Stimulated activated naive CD4-positive, alpha-beta T cell treated with Interleukin-2 at 50 U/mL for 16 hours (primary cell): Measurements from ENCODE around the gene BTBD6.

Source experiments
- DNase-seq: peaks from one replicate; lab custom pipeline; 2025; lab: John Stamatoyannopoulos, UW

Gene BTBD6

DNA sequence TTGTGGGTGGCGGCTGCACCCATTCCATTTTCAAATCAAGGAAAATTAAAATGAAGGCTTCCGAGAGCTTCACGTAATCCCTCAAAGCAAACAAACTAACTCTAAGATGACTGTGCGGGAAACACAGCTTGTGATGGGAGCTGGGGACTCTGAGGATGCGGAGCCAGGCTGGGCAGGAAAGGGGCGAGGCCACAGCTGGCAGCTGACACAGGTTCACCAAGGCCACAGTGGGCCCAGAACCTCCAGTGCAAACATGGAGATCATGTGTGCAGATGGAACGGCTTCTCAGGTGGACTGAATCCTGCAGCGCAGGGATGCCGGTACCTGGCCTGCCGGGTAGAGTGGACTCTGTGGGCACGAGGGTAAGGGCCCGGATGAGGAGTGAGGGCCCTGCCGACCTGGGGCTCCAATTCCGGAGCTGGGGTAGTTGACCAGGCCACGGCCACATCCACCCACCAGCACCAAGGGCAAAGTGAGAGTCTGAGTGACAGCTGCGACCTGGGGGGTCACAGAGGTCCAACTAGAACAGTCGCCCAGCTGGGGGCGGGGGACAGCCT, 19.2 kb upstream of the BTBD6 start:
- DNase-seq, result no peak

DNA sequence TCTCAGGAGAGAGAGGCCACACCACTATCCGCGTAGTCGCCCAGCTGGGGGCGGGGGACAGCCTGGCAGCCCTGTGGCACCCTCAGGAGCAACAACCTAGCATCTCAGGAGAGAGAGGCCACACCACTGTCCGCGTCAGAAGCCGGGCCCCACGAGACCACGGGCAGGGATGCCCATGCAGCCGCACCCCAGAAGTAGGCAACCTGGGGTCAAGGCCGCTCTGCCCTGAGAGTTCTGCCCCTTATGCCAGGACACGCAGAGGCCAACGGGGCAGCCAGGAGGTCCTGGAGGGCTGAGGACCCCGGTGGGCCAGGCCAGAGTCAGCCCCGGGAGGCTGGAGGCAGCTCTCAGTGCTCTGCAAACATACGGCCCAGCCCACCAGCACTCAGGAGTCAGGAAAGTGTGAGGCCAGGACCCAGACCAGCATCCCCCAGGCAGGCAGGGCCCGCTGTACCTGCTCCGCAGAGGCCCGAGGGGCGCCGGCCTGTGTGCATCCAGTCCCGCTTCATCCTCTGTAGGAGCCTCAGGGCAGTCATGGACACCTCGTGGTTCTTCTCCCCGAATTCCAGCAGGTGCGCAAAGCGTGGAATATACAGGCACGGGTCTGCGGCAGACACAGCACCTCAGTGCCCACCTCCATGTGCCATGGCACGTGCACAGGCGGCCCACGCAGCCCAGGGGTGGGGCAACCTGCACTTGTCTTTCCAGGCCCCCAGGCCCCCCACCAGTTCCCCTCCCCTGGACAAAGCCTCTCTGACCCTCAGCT, 7.3 kb upstream of the BTBD6 start:
- DNase-seq, result no peak

DNA sequence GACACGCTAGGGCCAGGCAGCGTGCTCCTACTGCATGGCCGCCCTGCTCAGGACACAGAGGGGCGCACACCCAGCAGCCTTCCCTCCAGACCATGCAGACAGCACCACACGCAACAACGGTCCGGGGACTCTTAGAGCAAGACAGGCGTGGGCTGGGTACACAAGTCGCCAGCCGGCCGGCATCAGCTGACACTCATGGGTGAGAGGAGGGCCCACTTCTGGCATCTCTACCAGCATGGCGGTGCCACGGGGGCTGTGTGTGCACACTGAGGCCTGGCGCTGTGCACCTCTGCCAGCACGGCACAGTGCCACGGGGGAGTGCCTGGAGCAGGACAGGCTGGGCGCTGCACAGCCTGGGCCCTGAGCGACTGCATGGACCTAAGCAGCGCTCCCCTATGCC, 6.7 kb upstream of the BTBD6 start:
- no peak for DNase-seq

DNA sequence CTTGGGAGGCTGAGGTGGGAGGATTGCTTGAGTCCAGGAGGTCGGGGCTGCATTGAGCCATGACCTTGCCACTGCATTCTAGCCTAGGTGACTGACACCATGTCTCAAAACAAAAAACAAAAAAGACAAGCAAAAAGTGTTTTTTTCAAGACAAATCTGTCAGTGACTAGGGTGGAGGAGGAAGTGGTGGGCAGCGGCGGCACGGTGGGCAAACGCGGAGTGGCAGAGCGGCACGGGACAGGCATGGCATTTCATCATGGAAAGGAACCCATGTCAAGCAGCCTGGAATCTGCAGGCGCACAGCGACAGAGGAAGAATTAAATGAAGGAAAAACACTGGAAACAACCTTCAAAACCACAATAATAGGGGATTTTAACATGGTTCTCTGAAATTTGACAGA, 4.0 kb upstream of the BTBD6 start:
- no peak for DNase-seq

DNA sequence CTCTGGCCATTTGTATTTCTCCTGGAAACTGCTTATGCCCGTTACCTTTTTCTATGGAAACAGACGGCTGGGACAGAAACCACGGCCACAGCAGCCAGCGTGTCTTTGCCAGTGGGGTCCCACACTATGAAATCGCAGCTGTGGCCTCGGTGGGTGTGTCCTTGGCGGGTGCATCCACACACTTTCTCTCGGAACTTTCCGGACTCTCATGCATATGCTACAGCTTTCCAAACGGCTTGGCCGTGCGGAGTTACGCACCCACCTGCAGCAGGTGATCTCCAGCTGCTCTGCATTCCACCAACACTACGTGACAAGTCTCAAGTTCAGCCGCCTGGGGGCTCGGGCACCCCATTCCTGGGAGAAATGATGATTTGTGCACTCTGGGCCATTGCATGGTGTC, 1.3 kb upstream of the BTBD6 start:
- no peak for DNase-seq

DNA sequence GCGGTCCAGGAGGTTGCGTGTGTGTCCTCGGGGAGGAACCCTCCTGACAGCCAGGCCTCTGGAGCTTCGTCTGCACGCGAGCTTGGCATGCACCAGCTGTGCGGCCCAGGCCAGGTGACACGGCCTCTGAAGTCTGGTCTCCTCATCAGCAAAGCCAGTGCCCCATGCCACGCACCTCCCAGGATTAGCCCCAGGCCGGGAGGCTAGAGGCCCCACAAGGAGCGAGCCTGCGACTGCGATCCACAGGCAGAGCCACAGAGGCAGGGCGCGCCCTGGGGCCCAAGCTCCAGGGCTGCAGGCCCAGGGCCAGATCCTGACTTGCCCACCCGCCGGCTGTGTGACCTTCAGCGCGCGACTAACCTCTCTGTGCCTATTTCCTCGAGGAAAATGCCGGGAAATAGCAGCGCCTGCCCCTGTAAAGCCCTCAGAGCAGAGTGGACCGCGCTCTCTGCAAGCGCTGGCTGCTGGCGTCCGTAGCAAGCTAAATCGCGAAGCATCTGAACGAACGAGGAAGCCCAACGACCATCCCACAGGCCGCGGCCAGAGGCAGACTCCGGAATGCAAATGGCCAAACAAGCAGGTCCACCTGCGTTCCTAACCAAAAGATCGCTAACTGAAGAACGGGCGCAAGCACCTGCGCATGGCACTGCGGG, 492 bp upstream of the BTBD6 start:
- DNase-seq, result no peak

DNA sequence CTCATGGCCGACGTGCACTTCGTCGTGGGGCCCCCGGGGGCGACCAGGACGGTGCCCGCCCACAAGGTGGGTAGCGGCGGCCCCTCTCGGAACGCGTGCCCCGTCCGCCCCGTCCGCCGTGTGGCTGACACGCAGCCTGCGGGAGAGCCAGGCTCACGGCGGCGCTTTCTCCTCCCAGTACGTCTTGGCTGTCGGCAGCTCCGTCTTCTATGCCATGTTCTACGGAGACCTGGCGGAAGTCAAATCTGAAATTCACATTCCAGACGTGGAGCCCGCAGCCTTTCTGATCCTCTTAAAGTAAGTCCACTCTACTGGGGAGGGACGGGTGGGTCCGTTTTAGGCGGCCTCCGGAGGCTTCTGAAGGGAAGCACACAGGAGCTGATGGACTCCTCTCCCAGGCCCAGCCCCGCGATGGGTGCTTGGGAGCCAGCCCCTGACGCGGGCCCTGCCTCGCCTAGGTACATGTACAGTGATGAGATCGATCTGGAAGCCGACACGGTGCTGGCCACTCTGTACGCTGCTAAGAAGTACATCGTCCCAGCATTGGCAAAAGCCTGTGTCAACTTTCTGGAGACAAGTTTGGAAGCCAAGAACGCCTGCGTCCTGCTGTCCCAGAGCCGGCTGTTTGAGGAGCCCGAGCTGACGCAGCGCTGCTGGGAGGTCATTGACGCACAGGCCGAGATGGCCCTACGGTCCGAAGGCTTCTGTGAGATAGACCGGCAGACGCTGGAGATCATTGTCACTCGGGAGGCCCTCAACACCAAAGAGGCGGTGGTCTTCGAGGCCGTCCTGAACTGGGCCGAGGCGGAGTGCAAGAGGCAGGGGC, 1.1 kb downstream of the BTBD6 start:
- DNase-seq, result no peak

DNA sequence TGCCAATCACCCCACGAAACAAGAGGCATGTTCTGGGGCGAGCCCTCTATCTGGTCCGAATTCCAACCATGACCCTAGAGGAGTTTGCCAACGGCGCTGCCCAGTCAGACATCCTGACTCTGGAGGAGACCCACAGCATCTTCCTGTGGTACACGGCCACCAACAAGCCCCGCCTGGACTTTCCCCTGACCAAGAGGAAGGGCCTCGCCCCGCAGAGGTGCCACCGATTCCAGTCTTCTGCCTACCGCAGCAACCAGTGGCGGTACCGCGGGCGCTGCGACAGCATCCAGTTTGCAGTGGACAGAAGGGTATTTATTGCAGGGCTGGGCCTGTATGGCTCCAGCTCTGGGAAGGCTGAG, 1.7 kb downstream of the BTBD6 start:
- no peak for DNase-seq

DNA sequence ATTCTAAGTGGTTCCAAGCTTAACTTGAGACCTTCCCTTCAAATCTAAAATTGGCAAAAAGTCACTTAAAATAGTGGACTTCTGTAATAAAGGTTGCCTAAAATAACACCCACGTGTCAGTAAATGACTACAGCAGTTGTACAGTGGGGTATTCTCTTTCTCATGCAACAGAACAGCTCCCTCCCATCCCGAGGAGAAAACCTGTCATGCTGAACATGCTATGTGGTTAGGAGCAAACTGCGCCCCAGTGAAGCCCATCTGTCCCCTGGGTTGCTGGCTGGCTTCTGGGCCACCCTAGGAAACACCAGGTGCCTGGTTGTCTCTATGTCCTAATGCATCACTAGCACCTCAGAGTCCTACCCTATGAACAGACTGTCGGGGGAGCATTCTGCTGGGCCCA, 2.7 kb downstream of the BTBD6 start:
- no peak for DNase-seq

DNA sequence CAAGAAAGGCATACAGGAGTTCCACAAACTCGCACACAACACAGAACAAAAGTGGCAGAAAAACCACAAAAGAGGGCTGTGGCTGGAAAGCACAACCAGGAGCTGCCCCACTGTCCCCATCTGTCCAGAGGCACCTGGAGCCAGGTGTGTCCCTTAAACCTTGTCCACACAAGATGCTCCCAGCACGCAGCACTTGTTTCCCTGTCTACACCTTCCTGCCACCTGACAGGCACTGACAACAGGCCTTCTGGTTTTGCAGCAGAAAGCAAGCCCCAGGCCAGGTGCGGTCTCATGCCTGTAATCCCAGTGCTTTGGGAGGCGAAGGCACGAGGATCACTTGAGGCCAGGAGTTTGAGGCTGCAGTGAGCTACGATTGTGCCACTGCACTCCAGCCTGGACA, 3.6 kb downstream of the BTBD6 start:
- DNase-seq, result no peak

DNA sequence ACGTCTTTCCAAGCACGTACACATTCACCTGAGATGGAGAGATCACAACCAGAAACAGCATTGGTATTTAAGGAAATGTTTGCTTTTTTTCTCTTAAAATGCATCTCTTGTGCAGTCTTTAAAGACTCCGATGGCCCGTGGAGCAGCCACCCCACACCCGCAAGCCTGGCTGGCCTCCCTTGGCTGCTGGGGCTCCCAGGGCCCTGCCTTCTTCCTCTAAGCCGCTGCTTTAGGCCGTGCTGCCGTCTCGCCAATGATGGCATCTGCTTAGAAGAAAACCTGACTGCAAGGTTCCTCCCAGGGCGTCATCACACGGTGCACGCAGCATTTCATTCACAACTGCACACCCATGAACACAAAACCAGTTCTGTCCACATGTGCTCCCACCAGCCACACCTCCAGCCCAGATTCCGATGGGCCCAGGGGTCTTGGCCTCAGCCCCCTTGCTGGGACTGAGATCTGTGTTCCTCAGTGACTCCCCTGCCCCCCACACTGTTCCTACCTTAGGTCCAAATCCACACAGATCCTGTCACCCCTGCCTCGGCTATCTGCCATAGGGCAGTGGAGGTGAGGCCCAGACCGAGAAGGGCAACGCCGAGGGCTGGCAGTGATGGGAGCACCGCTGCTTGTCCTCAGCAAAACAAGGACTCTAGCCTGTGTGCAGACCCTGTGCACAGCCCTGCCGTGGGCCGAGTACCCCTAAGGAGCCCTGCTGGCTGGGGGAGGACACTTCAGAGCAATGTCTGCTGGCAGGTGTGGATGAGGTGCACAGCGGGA, 4.4 kb downstream of the BTBD6 start:
- no peak for DNase-seq

DNA sequence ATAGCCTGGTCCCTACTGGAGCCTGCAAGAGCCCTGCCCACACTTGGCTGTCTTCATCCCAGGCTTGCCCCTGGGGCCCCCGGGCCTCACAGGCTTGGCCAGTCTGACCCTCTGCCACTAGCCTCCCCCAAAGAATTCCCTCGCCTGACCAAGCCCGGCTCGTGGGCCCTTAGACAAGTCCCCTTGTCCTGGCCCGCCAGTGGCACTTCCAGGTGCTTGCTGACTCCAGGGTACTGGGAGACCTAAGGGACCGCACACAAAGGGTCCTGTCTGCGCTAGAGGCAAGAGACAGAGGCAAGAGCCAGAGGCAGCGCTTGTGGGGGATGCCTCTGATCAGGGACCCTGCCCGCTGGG, 5.0 kb downstream of the BTBD6 start:
- no peak for DNase-seq

DNA sequence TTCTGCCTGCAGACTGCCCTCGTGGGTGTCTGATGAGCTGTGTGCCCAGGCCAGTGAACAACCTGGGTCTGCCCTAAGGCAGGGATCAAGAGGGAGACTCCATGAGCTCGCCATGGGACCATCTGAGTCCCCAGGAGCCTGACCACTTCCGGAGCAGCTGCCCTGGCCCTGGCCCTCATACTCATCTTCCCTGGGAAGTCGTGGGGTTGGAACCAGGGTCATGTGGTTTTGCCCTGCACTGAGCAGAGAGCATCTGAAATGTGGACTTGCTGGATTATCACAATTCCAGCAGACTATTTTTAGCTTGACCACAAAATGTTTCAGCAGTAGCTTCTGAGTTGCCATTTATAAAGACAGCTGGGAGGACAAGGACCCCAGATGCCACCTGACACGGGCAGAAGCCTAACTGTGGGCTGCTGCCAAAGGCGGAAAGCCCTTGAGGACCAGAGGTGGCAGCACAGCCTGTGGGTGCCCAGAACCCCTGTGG, 6.7 kb downstream of the BTBD6 start:
- no peak for DNase-seq

DNA sequence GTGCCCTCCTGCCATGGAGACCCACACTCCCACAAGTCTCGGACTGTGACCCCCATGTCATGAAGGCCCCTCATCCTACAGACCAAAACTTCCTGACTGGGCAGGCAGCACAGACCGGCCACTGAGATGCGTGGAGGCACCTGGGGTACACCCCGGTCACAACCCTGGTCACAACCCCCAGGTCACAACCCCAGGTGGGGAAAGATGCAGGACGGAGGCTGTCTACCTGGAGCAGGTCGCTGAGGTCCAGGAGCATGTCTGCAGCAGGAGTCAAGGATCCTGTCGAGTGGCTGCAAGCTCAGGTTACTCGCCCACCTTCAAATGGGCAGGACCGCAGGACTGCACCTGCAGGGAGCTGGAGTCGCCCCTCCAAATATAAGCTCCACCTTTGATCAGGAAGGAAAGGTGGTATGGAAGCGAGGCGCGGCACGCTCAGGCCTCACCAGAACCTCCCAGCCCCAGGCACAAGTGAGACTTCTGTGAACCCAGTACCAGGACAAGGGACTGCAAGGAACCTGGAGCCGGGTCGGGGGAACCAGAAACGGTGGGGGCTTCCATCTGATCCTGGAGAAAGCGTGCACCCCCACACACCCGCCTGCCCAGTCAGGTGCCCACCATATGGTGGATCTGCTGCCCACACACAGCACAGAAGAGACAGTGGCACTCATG, 8.1 kb downstream of the BTBD6 start:
- no peak for DNase-seq

DNA sequence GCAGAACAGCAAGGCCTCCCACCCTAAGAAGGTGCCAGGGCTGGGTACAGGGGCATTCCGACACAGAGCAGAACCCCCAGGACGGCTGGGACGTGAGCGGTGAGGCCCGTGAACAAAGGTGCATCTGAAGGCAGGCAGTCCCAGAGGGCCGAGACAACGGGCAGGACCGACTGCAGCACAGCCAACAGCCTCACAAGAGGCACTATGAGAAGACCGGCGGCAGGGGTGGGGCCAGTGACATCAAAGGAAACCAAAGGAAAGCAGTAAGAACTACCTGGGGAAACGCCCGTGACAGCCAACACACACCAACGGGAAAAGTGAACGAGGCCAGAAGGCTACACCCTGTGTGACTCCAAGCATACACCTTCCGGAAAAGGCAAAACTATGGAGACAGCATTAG, 9.1 kb downstream of the BTBD6 start:
- no peak for DNase-seq

DNA sequence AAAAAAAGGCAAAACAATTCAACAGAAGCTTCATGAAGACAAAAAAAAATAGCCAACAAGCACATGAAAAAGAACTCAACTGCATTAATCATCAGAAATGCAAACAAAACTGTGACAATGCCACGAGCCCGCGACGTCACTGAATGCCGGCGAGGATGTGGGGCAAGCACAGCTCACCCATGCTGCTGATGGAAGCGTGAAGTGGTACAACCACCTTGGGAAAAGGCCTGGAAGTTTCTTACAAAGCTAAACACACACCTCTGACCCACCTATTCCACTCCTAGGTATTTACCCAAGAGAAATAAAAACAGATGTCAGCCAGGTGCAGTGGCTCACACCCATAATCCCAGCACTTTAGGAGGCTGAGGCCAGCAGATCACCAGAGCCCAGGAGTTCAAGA, 10.5 kb downstream of the BTBD6 start:
- DNase-seq, result no peak

DNA sequence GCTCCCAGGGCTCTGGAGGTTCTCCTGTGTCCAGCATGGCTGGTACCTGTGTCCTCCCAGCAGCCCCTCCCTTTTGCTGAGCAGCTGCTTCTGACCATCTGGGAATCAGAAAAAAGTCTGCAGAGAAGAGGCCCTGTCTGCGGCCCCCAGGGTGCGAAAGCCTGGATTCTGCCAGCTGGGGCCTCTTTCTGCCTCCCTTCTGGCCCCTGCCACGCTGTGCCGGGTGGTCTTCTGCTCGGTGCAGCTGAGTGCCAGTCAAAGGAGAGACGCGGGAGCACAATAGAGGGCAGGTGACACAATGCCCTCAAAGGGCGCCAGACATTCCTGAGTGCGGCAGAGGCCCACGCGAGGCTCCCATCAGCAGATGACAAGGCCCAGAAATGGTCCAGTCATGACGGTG, 12.6 kb downstream of the BTBD6 start:
- no peak for DNase-seq

DNA sequence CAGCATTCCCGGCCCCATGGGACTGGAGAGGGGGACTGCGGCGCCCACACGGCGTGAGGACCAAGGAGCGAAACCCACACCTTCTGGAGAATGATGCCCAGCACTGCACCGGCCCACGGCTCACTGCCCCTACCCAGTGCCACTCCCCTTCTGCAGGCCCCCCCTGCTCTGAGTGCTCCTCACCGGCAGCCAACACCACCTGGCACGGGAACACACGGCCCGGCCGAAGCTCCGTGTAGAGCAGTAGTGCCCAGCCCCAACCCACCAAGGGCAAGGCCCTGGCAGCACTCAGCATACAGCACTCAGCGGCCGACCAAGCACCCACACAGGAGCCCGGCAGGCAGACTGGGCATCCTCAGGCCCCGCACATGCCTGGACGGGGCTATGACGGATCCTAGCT, 13.4 kb downstream of the BTBD6 start:
- DNase-seq, result no peak

DNA sequence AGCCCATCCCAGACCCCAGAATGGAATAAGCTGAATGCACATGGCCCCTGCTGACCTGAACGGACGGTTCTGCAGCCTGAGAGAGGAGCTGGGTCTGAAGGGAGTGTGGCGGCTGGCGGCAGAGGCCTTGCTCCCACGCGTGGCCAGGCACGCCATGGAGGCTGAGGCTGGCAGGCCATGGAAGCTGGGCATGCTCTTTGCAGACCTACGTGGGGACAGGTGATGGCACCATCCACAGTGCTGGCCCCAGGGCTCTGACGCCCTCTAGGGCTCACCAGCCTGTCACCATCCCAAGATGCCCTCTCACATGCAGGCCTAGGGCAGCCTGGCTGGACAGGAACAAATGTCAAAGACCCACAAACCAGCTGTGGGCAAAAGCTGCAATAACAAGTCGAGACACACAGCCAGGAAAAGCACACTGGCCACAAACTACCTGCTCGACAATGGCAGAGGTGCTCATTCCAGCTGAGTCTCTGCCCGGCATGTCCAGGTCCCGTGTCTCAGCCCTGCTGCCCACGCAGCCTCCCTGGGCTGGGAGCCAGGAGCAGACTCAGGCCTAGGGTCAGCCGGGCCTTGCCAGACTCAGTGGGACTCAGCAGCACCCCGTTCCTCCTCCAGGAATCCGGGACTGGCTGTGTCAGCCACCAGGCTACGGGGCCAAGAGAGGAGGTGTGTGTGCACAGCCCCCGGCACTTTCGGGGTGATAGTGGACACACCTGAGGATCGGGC, 19.7 kb downstream of the BTBD6 start:
- DNase-seq, result no peak

DNA sequence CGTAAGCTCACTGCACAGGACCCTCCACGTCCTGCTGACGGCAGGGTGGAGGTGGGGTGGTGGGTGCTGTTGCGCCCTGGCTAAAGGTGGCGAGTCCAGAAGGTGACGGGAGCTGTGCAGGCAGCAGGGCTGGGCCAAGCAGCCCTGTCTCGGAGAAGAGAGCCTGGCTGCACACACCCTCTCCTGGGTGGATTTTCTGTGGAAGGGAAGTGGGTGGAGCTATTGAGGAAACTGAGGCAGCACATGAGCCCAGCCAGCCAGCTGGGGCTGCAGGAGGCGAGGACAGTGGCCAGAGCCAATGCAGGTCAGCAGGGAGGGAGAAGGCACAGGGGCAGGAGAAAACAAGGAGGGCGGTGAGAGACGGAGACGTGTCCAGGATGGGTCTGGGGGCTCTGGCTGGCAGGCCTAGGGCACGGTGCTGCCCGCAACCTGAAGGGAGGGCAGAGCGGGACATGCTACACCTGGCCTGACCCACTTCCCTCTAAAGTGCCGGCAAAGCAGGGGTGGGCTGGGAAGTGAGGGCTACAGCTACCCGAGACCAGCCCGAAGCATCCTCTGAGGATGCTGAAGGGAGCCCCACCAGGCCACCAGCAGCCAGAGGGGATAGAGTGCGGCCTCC, 20.5 kb downstream of the BTBD6 start:
- DNase-seq, result no peak
